DMS114 treated with DMSO at 0.1 percent for 48 hours (cell line): ENCODE data around the gene CAMTA1.
"Not testable (repeated sequence)": the region's sequence is repeated elsewhere in the genome, so short reads cannot be mapped to it uniquely, and the experiment has no call there.

Experiments
- DNase-seq: peaks from one replicate; lab custom pipeline; 2025; ENCODE audit not compliant: unreplicated experiment; lab: John Stamatoyannopoulos, UW

Gene CAMTA1

DNA sequence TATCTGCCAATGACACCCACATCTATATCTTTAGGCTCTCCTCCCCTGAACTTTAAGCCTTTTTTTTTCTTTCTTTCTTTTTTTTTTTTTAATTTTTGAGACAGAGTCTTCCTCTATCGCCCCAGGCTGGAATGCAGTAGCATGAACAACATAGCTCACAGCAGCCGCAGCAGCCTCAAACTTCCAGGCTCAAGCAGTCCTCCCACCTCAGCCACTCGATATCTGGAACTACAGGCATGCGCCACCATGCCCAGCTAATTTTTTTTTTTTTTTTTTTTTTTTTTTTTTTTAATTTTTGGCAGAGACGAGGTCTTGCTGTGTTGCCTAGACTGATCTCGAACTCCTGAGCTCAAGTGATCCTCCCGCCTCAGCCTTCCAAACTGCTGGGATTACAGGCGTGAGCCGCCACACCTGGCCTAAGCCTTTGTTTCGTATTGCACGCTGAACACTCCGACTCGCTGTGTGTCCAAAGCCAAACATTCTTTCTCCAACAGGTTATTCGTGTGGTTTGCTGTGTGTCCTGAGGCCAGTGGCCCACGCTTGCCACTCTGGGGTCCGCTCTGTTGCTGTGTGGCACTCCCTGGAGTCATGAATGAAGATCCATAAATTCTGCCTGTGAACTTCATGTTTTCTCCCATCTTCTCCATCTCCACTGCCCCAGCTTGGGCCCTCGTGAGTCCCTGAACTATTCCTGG, 119.4 kb downstream of the CAMTA1 start:
- DNase-seq: no peak

DNA sequence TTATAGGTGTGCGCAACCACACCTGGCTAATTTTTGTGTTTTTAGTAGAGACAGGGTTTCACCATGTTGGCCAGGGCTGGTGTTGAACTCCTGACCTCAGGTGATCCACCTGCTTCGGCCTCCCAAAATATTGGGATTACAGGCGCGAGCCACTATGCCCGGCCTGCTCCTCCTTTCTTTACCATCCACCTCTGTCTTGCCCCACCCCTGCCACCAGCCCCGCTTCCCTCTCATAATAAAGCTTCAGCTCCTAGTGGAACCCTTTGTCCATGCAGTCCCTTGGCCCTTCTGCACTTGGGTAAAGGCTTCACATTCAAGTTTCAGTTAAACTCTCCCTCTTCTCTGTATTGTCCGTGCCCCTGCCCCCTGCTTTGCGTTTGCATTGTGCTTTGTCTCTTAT, 120.1 kb downstream of the CAMTA1 start:
- no peak for DNase-seq

DNA sequence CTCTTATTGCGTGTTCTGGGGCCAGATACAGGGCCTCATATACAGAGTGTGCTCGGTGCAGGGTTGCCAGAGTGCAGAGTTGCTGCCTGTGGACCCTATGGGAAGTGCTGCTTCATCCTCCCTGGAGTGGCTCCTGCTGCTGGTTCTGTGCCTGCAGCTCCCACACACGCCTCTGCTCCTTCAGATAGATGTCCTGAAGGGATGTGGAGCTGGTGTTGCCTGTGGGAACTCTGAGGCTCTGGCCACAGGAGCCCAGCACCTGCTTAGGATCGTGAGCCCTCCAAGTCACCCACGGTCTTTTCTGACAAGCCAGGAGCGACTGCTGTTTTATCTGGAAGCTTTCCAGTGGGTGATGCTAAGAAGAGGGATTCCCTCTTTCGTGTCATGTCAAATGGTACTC, 120.5 kb downstream of the CAMTA1 start:
- no peak for DNase-seq

GRCh38 chr1:6906783-6907182, 121.5 kb downstream of the CAMTA1 start:
- no peak for DNase-seq

- DNase-seq: no peak
These were observed 121.9 kb downstream of the CAMTA1 start for GRCh38 chr1:6907201-6907600.

DNA sequence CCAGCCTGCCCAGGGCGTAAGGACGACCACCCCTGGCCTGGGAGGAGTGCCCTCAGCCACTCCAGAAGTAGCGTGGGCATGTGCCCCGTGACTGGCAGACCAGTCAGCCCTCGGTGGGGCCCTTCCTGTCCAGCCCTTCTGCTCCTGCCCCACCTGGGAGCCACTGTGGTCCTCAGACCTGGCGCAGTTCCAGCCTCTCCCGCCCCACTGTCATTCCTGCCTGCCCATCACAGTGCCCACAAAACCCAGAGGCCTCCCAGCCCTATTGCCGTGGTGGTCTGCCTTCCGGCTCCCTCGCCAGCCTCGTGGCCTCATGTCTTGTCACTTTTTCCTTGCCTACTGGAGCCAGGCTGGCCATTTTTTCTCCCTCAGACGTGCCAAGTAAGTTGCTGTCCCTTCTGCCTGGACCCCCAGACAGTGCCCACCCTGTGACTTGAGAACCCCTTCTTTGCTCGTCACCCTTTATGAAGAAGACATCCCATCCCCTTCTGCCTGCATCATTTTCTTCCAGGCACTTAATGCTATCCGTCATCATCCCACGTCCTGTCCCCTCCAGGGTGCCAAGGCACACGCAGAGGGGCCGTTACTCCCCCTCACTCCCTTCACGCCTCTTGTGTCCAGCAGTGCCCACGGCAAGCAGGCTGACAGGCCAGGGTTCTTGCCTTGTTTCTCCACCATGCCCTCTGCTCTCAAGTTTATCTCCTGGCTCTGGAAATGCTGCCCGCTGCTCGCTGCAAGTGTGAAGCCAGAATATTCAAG, 122.6 kb downstream of the CAMTA1 start:
- DNase-seq: no peak

- no peak for DNase-seq
These were observed 124.1 kb downstream of the CAMTA1 start for GRCh38 chr1:6909401-6909800.

- no peak for DNase-seq
These were observed 124.6 kb downstream of the CAMTA1 start for GRCh38 chr1:6909857-6910256.

DNA sequence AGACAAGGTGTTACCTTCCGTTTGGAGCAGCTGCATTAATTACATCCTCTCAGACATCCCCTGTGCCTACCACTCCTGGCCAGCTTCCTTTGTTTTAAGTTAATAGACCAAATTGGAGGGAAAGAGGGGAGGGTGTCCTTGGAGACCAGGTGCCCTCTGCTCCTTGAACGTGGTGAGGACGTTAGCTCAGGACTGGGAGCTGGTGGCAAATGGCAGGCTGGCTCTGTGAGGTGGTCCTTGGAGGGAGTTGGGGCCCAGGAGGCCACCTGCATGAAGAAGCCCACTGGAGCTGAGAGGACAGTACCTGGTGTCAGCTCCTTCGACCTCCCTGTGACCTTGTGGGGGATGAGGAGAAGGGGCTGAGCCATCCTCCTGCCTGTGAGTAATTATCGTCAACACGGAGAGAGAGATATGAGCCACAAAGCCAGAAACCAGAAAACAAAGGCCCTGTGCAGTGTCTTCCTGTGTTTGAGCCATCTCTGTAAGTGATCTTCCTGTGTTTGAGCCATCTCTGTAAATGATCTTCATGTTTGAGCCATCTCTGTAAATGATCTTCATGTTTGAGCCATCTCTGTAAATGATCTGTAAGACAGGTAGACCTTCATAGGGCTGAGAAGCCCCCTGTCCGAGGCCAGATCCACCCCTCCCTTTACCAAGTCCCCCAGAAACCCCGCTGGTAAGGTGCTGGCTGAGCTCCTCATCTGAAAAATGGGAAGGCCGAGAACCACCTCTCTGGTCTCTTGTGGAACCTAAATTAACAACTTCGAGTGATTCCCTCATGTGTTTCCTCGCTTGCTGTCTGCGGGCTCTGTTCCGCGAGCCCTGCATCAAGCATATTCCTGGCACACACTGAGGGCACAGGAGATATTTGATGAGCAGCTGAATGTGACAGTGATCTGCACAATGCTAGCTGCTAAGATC, 126.0 kb downstream of the CAMTA1 start:
- no peak for DNase-seq

DNA sequence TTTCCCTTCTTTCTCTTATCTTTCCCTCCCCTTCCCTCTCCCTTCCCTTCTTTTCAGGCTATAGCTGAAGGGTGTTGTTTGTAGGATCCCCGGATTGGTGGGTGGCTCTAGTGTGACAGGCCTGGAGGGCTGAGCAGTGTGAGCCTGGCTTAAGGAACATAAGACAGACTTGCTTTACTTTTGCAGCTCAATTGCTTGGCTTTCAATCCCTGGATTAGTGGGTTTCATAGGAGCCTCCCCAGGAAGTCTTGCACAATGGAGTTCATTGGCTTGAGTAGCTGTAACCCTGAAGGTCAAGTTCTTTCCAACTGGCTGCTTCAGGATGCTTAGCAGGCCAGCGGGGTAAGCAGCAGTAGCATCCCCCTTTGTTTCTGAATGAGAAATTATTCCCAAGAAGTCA, 126.7 kb downstream of the CAMTA1 start:
- DNase-seq: no peak

- no peak for DNase-seq
These were observed 127.3 kb downstream of the CAMTA1 start for GRCh38 chr1:6912518-6912917.

- DNase-seq: no peak
These were observed 127.8 kb downstream of the CAMTA1 start for GRCh38 chr1:6913086-6913485.

DNA sequence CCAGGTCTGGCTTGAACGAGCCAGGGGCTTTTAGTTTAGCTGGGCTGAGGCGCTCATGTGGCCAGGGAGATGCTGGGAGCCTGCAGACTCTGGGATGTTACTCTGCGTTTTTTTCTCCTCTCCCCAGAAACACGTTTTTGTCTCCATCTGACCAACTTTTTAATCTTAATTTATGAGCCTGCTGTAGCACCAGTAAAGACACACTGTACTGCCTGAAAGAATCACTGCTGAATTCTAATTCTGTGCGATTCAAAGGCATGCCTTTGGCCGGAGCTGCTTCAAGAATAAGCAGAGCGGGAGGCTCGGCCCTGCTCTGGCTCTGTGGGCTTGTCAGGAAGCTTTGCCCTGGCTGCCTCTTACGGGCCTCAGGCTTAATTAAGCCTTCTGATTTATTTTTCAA, 129.5 kb downstream of the CAMTA1 start:
- no peak for DNase-seq

GRCh38 chr1:6915999-6916565, 130.8 kb downstream of the CAMTA1 start:
- DNase-seq: no peak

GRCh38 chr1:6917067-6917466, 131.8 kb downstream of the CAMTA1 start:
- DNase-seq: no peak

- no peak for DNase-seq
These were observed 133.1 kb downstream of the CAMTA1 start for GRCh38 chr1:6918186-6918924.

- DNase-seq: no peak
These were observed 133.8 kb downstream of the CAMTA1 start for GRCh38 chr1:6918925-6919511.

GRCh38 chr1:6921506-6921905, 136.3 kb downstream of the CAMTA1 start:
- not testable (repeated sequence) for DNase-seq

DNA sequence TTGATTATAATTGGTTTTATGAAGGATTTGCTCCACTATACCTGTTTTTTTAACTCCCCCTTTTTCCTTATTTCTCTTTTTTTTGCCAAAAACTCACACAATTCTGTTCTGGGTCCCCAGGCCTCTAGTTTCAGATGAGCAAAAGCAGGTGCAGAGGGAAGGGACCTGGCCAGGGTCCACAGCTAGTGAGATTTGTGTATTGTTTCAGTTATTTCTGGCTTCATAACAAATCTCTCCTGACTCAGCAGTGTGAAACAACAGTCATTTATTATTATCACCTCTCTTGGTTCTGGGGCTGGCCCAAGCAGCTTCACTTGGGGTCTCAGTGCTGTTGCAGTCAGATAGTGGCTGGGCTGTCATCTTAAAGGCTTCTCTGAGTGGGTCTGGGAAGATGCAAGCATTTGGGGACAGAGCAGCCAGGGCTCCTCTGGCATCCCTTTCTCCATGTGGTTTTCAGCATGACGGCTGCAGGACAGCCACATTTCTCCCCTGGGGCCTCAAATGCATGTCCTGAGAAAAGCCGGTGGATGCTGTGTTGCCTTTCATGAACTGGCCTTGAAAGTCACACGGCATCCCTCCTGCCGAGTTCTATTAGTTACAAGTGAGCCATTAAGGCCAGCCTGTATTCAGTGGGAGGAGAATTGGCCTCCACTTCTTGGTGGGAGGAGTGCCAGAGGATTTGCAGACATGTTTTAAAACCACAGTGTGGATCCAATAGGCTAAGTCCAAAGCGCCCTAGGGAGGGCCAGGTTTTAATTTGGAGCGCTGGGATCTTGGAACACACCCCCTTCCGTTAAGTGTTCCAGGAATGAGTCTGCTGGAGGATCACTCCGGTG, 137.1 kb downstream of the CAMTA1 start:
- DNase-seq: no peak
